NCI-H2227 (cell line): ENCODE data around the gene MFSD6L.
A peak's percentile ranks its signal among the peaks of the same experiment; 100 is the strongest.
"Not testable (repeated sequence)": the region's sequence is repeated elsewhere in the genome, so short reads cannot be mapped to it uniquely, and the experiment has no call there.

Experiments
- DNase-seq: peaks from one replicate; lab custom pipeline; 2025; ENCODE audit not compliant: unreplicated experiment; lab: John Stamatoyannopoulos, UW

Gene MFSD6L

GRCh38 chr17:8826808-8827435 is 27.8 kb upstream of the MFSD6L start:
- DNase-seq = no peak

GRCh38 chr17:8825802-8826201 is 26.6 kb upstream of the MFSD6L start:
- no peak for DNase-seq

- DNase-seq = no peak
Measured at GRCh38 chr17:8823279-8823678, 24.1 kb upstream of the MFSD6L start.

GRCh38 chr17:8822401-8823035 is 23.4 kb upstream of the MFSD6L start:
- DNase-seq = no peak

GRCh38 chr17:8821446-8822105 is 22.4 kb upstream of the MFSD6L start:
- no peak for DNase-seq

GRCh38 chr17:8820311-8821010 is 21.3 kb upstream of the MFSD6L start:
- peak; percentile 10 for DNase-seq

GRCh38 chr17:8818654-8819330 is 19.6 kb upstream of the MFSD6L start:
- no peak for DNase-seq

- DNase-seq = no peak
Measured at GRCh38 chr17:8818047-8818446, 18.9 kb upstream of the MFSD6L start.

GRCh38 chr17:8806926-8807550 is 7.9 kb upstream of the MFSD6L start:
- no peak for DNase-seq

GRCh38 chr17:8806253-8806925 is 7.2 kb upstream of the MFSD6L start:
- DNase-seq = no peak

- not testable (repeated sequence) for DNase-seq
Measured at GRCh38 chr17:8805396-8805795, 6.2 kb upstream of the MFSD6L start.

GRCh38 chr17:8803531-8804420 is 4.6 kb upstream of the MFSD6L start:
- DNase-seq = no peak

GRCh38 chr17:8801135-8801840 is 2.1 kb upstream of the MFSD6L start:
- DNase-seq = no peak

GRCh38 chr17:8800656-8801055 is 1.5 kb upstream of the MFSD6L start:
- no peak for DNase-seq

GRCh38 chr17:8799570-8800212 is 526 bp upstream of the MFSD6L start:
- no peak for DNase-seq

- DNase-seq = no peak
Measured at GRCh38 chr17:8798176-8798845, 854 bp downstream of the MFSD6L start.

- no peak for DNase-seq
Measured at GRCh38 chr17:8797621-8798175, 1.5 kb downstream of the MFSD6L start.
